AG10803 (cell line): ENCODE measurements around the gene ZNF276.

Experiments used
- DNase-seq: peaks from one replicate; pipeline ENCODE4 v3.0.0; 2010; ENCODE audit warnings: low read depth
- H3K4me3 ChIP-seq: 2 replicates; pipeline ENCODE4 v1.5.1; 2011; ENCODE audit warnings: mild to moderate bottlenecking, low read length, control low read depth
- TF ChIP-seq, protein P1 (sequence below): conservative IDR thresholded peaks from 2 replicates; pipeline ENCODE4 v1.5.1; 2011; ENCODE audit warnings: mild to moderate bottlenecking, low read length, control low read depth, inconsistent platforms

Gene ZNF276

DNA sequence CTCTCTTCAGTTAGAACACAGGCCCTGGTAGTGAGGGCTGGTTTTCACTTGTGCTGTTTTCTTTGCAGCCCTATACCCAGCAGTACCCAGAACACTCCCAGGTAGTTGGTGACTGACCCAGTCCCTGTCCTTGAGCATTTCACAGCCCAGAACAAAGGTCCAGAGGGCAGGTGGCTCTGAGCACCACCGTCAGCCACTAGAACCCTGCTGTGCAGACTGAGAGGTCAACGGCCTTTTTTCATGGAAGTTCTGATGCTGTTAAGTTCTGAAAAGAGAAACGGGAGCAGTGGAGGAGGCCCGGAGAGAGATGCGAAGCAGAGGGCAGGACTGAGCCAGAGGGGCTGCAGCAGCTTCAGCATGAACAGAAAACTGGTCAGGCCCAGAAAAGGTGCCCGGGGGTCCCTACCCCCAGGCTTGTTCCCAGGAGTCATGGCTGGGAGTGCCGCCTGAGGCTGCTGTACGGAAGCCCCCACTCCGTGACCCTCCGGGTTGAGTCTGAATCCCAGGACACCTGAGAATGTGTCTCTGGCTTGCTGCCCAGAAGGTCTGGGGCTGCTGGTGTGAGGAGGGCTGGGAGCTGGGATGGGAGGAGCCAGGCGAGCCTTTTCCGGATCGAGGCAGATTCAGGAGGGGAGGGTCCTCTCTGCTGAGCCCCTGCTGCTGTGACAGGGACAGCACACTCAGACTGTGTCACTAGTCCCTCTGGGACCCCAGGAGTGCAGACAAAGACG, 8.7 kb downstream of the ZNF276 start:
- no peak for DNase-seq
- no peak overlapping the region for H3K4me3 ChIP-seq

DNA sequence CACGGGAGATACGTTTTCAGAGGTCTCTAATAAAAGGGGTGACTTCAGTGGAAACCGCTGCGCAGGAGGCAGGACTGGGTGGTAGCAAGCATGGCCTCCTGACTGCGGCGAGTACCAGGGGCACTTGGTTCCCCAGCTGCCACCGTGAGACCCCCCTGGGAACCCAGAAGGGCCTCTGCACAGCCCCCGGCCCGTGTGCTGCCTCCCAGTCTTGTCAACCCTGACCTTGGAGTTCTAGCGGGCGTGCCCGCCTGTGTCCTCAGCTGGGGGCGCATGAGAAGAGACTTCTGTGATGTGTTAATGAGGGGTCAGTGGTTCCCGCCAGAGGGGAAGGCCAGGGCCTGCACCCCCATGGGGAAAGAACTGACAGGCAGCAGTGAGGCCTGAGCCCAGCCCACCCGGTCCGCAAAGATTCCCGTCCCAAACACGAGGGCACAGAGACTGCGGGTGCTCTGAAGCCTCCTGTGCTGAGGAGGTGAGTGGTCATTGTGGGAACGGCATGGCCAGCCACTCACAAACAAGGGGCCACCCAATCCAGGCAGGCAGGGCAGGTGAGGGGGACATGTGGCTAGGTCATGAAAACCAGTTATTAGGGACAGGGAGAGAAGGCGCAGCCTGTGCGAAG, 9.4 kb downstream of the ZNF276 start:
- DNase-seq, result no peak
- TF ChIP-seq, protein P1, sequence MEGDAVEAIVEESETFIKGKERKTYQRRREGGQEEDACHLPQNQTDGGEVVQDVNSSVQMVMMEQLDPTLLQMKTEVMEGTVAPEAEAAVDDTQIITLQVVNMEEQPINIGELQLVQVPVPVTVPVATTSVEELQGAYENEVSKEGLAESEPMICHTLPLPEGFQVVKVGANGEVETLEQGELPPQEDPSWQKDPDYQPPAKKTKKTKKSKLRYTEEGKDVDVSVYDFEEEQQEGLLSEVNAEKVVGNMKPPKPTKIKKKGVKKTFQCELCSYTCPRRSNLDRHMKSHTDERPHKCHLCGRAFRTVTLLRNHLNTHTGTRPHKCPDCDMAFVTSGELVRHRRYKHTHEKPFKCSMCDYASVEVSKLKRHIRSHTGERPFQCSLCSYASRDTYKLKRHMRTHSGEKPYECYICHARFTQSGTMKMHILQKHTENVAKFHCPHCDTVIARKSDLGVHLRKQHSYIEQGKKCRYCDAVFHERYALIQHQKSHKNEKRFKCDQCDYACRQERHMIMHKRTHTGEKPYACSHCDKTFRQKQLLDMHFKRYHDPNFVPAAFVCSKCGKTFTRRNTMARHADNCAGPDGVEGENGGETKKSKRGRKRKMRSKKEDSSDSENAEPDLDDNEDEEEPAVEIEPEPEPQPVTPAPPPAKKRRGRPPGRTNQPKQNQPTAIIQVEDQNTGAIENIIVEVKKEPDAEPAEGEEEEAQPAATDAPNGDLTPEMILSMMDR, result no peak
- no peak overlapping the region for H3K4me3 ChIP-seq

More for the DNA sequence above, 8.7 kb downstream of the ZNF276 start:
- TF ChIP-seq, protein P1, result no peak

DNA sequence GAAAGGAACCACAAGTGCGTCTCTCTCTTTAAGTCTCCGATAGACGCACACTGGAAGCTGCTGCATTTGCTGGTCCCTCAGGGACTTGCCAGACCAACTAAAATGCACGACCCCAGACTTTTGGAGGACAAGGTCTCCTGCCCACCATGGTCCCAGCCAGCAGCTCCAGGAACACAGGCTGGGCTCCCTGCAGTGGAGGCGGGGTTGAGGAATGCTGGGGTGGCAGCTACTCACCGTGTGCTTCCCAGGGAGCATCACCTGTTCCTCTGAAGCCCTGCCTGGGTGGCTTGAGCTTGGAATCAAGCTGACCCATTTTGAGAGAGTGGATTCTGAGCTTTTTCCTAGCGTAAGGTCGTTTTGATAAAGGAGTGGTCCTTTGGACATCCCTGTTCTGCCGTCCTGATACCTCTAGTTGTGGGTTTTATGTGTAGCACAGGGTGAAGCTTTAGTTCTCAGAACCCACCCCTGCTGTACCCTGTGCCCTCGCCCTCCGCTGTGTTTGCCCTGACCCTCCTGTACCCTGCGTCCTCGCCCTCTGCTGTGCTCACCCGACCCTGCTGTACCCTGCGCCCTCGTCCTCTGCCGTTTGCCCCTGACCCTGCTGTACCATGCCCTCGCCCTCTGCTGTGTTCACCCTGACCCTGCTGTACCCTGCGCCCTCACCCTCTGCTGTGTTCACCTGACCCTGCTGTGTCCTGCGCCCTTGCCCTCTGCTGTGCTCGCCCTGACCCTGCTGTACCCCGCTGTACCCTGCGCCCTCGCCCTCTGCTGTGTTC, 11.0 kb downstream of the ZNF276 start:
- no peak overlapping the region for H3K4me3 ChIP-seq
- no peak for DNase-seq
- TF ChIP-seq, protein P1, result no peak

DNA sequence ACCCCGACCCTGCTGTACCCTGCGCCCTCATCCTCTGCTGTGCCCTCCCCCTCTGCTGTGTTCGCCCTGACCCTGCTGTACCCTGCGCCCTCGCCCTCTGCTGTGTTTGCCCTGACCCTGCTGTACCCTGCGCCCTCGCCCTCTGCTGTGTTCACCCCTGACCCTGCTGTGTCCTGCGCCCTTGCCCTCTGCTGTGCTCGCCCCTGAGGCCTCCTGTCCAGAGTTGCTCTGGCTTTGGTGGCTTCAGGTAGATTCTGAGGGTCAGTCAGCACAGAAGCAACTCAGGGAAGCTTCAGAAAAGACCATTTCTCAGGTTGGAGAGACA, 11.5 kb downstream of the ZNF276 start:
- no peak overlapping the region for H3K4me3 ChIP-seq
- TF ChIP-seq, protein P1, result no peak
- DNase-seq, result no peak

DNA sequence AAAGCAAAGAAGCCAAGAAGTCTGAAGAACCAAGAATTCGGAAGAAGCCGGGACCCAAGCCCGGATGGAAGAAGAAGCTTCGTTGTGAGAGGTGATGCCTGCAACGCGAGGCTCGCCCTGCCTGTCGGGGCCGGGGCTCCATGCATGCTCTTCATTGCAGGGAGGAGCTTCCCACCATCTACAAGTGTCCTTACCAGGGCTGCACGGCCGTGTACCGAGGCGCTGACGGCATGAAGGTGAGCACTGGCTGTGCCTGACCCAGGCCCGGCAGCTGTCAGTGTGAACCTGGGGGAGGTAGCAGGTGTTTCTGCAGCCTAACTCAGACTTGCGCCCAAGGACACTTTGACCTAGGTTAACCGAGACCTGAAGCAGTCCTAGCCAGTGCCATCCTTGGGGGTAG, 12.0 kb downstream of the ZNF276 start:
- TF ChIP-seq, protein P1, result no peak
- H3K4me3 ChIP-seq, result no peak overlapping the region
- no peak for DNase-seq

DNA sequence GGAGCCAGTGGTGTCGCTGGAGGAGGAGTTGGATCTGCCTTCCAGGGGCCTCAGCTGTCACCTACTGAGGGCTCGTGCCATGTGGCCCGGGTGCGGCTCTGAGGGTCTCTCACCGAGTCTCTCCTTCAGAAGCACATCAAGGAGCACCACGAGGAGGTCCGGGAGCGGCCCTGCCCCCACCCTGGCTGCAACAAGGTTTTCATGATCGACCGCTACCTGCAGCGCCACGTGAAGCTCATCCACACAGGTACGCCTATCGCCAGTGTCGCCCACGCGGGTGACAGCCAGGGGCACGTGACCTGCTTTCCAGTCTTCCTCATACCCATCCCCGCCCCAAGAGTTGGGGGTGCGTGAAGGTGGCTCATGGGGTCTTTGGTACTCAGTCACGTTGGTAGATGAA, 12.5 kb downstream of the ZNF276 start:
- no peak for DNase-seq
- TF ChIP-seq, protein P1, result no peak

More for the DNA sequence above, 12.5 kb downstream of the ZNF276 start:
- no peak overlapping the region for H3K4me3 ChIP-seq
